Stimulated activated naive B cell treated with anti-CD40 and anti-IgM and Interleukin-4, amounts not matched to agents 10 μg/mL and 1 μg/mL and 100 μg/mL, for 72 hours (primary cell): ENCODE measurements around the gene NAIF1.
A peak's percentile ranks its signal among the peaks of the same experiment; 100 is the strongest.
"Not testable (repeated sequence)": the region's sequence is repeated elsewhere in the genome, so short reads cannot be mapped to it uniquely, and the experiment has no call there.

Experiments
- ATAC-seq, 2 donors: fragments of 150-1000 bp; cut with Tn5 transposase; replicated peaks; 2 replicates each; pipeline ENCODE4 v1.10.0; 2021; ENCODE audit warnings: moderate library complexity in 1 of 2
- DNase-seq: peaks from one replicate; pipeline ENCODE4 v3.0.0; 2021
- H3K27ac Mint-ChIP-seq: one replicate; pipeline ENCODE4 v1.8.0; 2022; ENCODE audit warnings: mild to moderate bottlenecking, mixed read lengths
- H3K27me3 Mint-ChIP-seq, 2 donors: one replicate each; pipeline ENCODE4 v1.8.0; 2022; ENCODE audit warnings: mixed read lengths in 2 of 2
- H3K36me3 Mint-ChIP-seq, 2 donors: one replicate each; pipeline ENCODE4 v1.8.0; 2022; ENCODE audit warnings: mixed read lengths in 2 of 2, mild to moderate bottlenecking in 1 of 2
- H3K4me1 Mint-ChIP-seq, 2 donors: one replicate each; pipeline ENCODE4 v1.8.0; 2022; ENCODE audit warnings: mixed read lengths in 2 of 2, mild to moderate bottlenecking in 1 of 2
- H3K4me3 Mint-ChIP-seq, 2 donors: one replicate each; pipeline ENCODE4 v1.8.0; 2022; ENCODE audit warnings: mild to moderate bottlenecking in 2 of 2, mixed read lengths in 2 of 2, moderate library complexity in 1 of 2
- H3K9me3 Mint-ChIP-seq, 2 donors: one replicate each; pipeline ENCODE4 v1.8.0; 2022; ENCODE audit warnings: mixed read lengths in 2 of 2, mild to moderate bottlenecking in 1 of 2

Gene NAIF1, protein sequence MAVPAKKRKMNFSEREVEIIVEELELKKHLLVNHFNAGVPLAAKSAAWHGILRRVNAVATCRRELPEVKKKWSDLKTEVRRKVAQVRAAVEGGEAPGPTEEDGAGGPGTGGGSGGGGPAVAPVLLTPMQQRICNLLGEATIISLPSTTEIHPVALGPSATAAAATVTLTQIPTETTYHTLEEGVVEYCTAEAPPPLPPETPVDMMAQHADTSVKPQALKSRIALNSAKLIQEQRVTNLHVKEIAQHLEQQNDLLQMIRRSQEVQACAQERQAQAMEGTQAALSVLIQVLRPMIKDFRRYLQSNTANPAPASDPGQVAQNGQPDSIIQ

DNA sequence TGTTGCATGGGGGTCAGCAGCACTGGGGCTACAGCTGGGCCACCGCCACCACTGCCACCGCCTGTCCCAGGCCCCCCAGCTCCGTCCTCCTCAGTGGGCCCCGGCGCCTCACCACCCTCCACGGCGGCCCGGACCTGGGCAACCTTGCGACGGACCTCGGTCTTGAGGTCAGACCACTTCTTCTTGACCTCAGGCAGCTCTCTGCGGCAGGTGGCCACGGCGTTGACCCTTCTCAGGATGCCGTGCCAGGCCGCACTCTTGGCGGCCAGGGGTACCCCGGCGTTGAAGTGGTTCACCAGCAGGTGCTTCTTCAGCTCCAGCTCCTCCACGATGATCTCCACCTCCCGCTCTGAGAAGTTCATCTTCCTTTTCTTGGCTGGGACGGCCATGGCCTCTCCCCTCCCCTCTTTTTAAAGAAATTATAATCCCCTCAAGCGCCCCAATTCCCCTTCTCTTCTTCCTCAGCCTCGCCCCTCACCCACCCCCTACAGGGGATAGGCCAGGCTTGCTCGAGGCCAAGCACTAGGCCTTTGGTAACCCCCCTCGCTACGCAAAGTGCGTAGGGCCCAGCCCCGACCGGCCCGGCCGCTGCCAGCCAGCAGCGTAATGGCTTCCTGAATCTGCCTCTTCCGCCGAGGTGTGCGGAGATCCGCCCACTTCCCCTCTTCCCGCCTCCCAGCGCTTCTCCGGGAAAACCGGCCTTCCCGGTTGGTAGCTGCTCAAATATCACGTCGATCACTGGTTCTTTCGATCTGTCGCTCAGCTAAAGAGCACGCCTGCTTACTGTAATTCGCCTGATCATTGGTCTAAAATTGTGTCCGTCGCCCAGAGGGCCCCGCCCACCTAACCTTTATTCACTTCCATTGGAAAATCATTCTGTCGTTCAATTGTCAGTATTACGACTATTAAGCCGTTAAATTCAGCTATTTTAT lies at the start of gene NAIF1:
Gene NAIF1, minus strand, starts transcription at position 608 of the 932 bp plus-strand sequence. Its CDS starts 219 bp downstream, at position 389.
- Mint-ChIP-seq H3K9me3 (no peaks in the 10 kb centered on the region), H3K4me3 (peak within 1 kb of the TSS; percentile 97 to 99), H3K36me3 (peaks cover 19 to 31% of the 10 kb centered on the region in 2 donors), H3K27ac (no peak within 1 kb of the TSS), H3K4me1 (peaks cover 36 to 53% of the 10 kb centered on the region in 2 donors), H3K27me3 (no peaks in the 10 kb centered on the region)
- ATAC-seq (peak; percentile 75 to 77), DNase-seq (peak; percentile 97)

DNA sequence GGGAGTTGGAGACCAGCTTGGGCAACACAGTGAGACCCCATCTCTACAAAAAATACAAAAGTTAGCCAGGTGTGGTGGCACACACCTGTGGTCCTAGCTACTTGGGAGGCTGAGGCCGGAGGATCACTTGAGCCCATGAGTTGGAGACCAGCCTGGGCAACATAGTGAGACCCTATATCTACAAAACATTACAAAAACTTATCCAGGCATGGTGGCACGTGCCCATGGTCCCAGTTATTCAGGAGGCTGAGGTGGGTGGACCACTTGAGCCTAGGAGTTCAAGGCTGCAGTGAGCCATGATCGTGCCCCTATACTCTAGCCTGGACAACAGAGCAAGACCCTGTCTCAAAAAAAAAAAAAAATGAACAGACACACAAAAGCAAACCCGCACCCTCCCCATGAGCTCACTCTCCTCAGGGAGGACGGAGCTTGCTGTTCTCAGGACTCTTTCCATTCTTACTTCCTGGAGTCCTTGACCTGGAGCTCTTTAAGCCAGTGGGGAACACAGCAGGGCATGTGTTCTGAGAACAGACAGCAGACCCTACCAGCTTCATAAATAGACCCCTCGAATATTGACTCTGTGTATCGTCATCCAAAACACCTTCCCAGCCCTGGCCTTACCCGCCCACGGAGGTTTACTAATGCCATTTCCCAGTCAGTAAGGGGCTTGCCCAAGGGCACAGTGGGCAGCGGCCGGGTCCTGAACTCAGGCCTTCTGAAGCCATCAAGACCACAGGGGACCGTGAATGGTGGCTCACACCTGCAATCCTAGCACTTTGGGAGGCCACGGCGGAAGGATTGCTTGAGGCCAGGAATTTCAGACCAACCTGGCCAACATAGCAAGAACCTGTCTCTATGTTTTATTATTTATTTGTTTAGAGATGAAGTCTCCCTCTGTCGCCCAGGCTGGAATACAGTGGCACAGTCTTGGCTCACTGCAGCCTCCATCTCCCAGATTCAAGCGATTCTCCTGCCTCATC lies 49.3 kb upstream of the NAIF1 start:
- Mint-ChIP-seq H3K9me3 (no peaks in the 10 kb centered on the region), H3K36me3 (peaks cover 33 to 47% of the 10 kb centered on the region in 2 donors), H3K27me3 (no peaks in the 10 kb centered on the region), H3K4me1 (peaks cover 36 to 49% of the 10 kb centered on the region in 2 donors), H3K4me3 (peak overlapping the region; percentile 58 to 59), H3K27ac (peak overlapping the region; percentile 98)
- DNase-seq (no peak), ATAC-seq (no peak)

DNA sequence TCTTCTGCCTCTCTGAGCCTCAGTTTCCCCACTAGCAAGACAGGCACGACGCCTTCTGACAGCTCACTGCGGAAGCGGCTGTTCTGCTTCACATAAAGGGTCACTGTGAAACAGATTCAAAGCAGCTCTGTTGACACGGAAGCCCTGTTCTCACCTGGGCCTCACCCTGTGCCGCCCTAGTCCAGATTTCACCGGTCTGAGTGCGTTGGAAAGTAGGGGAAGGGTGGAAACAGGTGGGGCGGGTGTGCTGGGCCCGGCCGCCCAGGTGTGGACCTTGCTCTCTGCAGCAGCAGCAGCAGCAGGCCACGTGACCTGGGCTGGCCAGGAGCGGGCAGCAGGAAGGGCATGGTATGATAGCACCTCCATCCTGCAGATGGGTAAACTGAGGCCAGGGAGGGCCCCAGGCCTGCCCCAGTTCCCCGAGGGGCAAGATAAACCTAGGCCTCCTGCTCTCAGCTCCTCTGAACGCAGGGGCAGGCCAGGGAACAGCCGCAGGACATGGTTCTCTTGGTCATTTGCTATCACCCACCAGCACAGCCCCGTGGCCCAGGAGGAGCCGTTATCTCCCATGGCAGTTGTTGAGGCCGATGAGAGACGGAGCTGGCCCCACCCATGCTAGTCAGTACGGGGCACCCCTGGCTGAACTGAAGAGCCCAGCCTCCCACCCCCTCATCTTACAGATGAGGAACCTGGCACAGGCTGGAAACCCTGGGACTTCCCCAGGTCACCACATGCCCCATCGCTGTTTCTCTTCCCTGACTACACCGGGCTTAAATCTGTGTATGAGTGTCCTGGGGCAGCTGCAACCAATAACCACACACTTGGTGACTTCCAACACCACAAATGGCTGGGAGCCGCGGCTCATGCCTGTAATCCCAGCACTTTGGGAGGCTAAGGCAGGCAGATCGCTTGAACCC lies 48.3 kb upstream of the NAIF1 start:
- ATAC-seq: peak; percentile 94 to 96
- Mint-ChIP-seq H3K9me3 (no peaks in the 10 kb centered on the region), H3K36me3 (peaks cover 31 to 51% of the 10 kb centered on the region in 2 donors), H3K27ac (peak overlapping the region; percentile 98), H3K4me1 (peaks cover 38 to 49% of the 10 kb centered on the region in 2 donors), H3K27me3 (no peaks in the 10 kb centered on the region), H3K4me3 (peak overlapping the region; percentile 58 to 59)
- peak; percentile 89 for DNase-seq

DNA sequence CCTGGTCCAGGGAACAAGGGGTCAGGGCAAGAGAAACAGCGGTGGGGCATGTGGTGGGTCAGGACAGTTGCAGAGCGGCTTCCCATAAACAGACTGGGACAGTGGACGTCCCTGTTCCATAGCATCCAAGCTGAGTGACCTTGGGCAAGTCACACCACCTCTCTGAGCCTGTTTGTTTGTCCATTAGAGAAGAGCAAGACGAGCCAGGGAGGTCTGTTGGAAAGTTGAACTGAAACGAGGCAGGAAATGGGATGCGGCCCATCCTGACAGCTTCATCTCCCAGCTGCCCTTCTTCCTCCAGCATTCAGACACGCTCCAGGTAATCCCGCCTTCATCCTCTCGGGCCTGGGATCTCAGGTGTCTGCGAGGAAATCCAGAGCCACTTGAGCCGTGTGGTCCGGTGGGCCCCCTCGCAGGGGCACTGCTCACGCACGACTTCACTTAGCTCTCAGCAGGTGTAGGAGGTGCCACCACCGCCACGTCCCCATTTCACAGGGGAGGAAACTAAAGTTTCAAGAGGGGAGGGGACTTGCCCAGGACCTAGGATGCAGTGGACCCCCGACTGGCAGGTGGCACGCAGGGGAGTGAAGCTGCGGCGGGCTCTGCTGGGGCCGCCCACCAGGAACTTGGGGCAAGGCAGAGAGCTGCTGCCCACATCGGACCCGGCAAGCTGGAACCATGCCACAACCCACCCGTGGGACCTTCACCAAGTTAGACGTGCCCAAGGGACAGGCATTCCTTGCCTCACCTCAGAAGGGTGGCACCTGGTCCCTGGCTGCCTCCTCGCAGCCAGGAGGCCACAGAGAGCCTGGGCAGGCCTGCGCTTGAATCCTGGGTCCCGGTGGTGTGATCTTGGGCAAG lies 47.4 kb upstream of the NAIF1 start:
- Mint-ChIP-seq H3K27me3 (no peaks in the 10 kb centered on the region), H3K27ac (peak overlapping the region; percentile 98), H3K9me3 (no peaks in the 10 kb centered on the region), H3K4me3 (peak overlapping the region; percentile 14 to 21), H3K4me1 (peaks cover 41 to 53% of the 10 kb centered on the region in 2 donors), H3K36me3 (peaks cover 32 to 54% of the 10 kb centered on the region in 2 donors)
- no peak for ATAC-seq
- no peak for DNase-seq

DNA sequence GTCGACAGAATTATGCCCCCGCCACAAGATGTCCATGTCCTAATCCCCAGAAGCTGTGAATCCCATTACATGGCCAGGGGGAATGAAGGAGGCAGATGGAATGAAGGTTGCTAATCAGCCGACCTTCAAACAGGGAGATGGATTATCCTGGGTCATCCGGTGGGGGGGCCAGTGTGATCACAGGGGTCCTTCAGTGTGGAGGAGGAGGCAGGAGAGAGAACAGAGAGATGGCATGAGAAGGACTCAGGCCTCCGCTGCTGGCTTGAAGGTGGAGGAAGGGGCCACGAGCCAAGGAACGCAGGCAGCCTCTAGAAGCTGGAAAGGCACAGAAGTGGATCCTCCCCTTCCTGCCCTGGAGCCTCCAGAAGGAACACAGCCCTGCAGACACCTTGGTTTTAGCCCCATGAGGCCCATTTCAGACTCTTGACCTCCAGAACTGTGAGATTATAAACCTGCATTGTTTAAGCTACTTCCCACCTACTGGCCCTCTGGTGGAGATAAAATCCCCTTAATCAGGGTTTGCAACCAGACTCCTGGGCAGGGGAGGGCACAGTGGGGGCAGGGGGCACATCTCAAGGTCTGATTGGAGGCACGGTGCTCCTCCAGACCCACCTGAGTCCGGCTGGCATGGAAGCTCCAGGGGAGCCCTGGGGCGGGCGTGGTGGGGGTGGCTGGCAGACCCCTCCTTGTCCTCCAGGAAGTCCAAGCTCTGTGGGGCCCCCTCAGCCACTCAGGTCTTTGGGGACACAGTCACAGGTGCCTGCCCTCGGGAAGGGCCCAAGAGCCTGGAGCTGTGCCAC lies 46.6 kb upstream of the NAIF1 start:
- no peak for DNase-seq
- H3K4me1 Mint-ChIP-seq: peaks cover 42 to 55% of the 10 kb centered on the region in 2 donors
- H3K9me3 Mint-ChIP-seq: no peaks in the 10 kb centered on the region
- H3K4me3 Mint-ChIP-seq: no peak overlapping the region
- no peak for ATAC-seq
- peak overlapping the region; percentile 78 for H3K27ac Mint-ChIP-seq
- no peaks in the 10 kb centered on the region for H3K27me3 Mint-ChIP-seq
- peaks cover 34 to 56% of the 10 kb centered on the region in 2 donors for H3K36me3 Mint-ChIP-seq

DNA sequence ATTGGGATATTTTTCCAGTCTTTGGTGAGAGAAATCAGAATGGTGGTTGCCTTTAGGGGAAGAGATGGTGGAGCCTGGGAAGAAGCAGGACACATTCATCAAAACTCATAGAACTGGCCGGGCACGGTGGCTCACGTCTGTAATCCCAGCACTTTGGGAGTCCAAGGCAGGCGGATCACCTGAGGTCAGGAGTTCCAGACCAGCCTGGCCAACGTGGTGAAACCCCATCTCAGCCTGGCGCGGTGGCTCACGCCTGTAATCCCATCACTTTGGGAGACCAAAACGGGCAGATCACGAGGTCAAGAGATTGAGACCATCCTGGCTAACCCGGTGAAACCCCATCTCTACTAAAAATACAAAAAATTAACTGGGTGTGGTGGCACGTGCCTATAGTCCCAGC lies 44.6 kb upstream of the NAIF1 start:
- H3K9me3 Mint-ChIP-seq, H3K4me3 Mint-ChIP-seq, H3K27me3 Mint-ChIP-seq, DNase-seq, ATAC-seq: not testable (repeated sequence)
- Mint-ChIP-seq H3K36me3 (peaks cover 41 to 65% of the 10 kb centered on the region in 2 donors), H3K4me1 (peaks cover 32 to 40% of the 10 kb centered on the region in 2 donors), H3K27ac (peak overlapping the region; percentile 65)

DNA sequence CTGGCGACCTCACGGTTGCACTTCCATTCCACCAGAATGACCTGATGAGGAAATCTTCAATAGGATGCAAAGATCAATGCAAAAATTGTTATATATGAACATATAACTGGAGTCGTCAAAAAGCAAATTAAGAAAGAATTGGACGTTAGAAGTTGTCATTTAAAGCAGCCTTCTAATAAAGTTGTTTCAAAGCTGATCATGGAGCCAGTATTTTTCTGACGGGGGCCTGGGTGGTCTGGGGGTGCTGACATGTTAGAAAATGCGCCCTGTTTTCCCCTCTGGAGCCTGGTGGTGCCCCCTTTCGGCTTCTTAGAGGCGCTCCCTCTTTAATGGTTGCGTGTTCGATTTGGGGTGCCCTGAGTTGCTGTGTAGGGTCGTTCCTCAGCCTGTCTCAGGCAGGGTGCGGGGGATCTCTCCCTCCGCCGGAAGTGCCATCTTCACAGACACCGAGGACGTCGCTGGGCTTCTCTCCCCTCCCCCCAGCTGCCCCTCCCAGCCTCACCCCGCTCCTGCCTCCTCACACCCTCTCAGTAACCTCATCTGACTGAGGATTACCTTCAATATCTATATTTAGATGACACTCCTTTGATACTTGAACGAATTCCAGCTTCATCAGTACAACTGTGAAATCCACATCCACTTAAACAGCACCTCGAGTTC lies 42.1 kb upstream of the NAIF1 start:
- peaks cover 43 to 64% of the 10 kb centered on the region in 2 donors for H3K36me3 Mint-ChIP-seq
- H3K4me1 Mint-ChIP-seq: peaks cover 10 to 15% of the 10 kb centered on the region in 2 donors
- H3K27ac Mint-ChIP-seq: peak overlapping the region; percentile 1
- H3K27me3 Mint-ChIP-seq: no peaks in the 10 kb centered on the region
- no peaks in the 10 kb centered on the region for H3K9me3 Mint-ChIP-seq
- DNase-seq: no peak
- no peak overlapping the region for H3K4me3 Mint-ChIP-seq
- no peak for ATAC-seq

DNA sequence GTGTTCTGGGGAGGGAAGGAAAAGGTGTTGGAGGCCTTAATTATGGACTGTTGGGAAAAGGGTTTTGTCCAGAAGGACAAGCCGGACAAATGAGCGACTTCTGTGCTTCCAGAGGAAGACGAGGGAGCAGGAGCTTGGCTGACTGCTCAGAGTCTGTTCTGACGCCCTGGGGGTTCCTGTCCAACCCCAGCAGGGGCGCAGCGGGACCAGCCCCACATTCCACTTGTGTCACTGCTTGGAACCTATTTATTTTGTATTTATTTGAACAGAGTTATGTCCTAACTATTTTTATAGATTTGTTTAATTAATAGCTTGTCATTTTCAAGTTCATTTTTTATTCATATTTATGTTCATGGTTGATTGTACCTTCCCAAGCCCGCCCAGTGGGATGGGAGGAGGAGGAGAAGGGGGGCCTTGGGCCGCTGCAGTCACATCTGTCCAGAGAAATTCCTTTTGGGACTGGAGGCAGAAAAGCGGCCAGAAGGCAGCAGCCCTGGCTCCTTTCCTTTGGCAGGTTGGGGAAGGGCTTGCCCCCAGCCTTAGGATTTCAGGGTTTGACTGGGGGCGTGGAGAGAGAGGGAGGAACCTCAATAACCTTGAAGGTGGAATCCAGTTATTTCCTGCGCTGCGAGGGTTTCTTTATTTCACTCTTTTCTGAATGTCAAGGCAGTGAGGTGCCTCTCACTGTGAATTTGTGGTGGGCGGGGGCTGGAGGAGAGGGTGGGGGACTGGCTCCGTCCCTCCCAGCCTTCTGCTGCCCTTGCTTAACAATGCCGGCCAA lies 41.3 kb upstream of the NAIF1 start:
- no peaks in the 10 kb centered on the region for H3K27me3 Mint-ChIP-seq
- no peak for ATAC-seq
- peaks cover 11 to 12% of the 10 kb centered on the region in 2 donors for H3K4me1 Mint-ChIP-seq
- DNase-seq: no peak
- peak overlapping the region; percentile 80 for H3K27ac Mint-ChIP-seq
- peaks cover 41 to 64% of the 10 kb centered on the region in 2 donors for H3K36me3 Mint-ChIP-seq
- H3K9me3 Mint-ChIP-seq: no peaks in the 10 kb centered on the region
- no peak overlapping the region for H3K4me3 Mint-ChIP-seq

DNA sequence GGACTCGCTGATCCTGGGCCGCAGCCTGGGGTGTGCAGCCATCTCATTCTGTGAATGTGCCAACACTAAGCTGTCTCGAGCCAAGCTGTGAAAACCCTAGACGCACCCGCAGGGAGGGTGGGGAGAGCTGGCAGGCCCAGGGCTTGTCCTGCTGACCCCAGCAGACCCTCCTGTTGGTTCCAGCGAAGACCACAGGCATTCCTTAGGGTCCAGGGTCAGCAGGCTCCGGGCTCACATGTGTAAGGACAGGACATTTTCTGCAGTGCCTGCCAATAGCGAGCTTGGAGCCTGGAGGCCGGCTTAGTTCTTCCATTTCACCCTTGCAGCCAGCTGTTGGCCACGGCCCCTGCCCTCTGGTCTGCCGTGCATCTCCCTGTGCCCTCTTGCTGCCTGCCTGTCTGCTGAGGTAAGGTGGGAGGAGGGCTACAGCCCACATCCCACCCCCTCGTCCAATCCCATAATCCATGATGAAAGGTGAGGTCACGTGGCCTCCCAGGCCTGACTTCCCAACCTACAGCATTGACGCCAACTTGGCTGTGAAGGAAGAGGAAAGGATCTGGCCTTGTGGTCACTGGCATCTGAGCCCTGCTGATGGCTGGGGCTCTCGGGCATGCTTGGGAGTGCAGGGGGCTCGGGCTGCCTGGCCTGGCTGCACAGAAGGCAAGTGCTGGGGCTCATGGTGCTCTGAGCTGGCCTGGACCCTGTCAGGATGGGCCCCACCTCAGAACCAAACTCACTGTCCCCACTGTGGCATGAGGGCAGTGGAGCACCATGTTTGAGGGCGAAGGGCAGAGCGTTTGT lies 40.5 kb upstream of the NAIF1 start:
- DNase-seq (no peak), ATAC-seq (no peak)
- H3K4me1 Mint-ChIP-seq: peaks cover 16 to 17% of the 10 kb centered on the region in 2 donors
- H3K9me3 Mint-ChIP-seq: no peaks in the 10 kb centered on the region
- peaks cover 39 to 62% of the 10 kb centered on the region in 2 donors for H3K36me3 Mint-ChIP-seq
- H3K27ac Mint-ChIP-seq: peak overlapping the region; percentile 80
- no peaks in the 10 kb centered on the region for H3K27me3 Mint-ChIP-seq
- H3K4me3 Mint-ChIP-seq: peak overlapping the region in 1 of 2 donors; percentile 60

DNA sequence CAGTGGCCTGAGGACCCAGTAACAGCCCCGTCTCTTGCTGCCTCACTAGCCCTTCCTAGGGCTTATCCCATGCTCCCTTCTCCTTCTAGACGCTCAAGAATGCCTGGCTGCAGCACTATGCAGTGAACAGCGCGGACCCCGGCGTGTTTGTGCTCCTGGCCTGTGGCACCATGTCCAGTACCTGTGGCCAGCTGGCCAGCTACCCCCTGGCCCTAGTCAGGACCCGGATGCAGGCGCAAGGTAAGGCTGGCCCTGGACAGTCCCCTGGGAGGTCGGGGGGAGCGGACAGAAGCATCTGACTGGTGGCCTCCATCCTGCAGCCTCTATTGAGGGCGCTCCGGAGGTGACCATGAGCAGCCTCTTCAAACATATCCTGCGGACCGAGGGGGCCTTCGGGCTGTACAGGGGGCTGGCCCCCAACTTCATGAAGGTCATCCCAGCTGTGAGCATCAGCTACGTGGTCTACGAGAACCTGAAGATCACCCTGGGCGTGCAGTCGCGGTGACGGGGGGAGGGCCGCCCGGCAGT lies 39.9 kb upstream of the NAIF1 start:
- Mint-ChIP-seq H3K36me3 (peaks cover 44 to 68% of the 10 kb centered on the region in 2 donors), H3K27me3 (no peaks in the 10 kb centered on the region), H3K27ac (peak overlapping the region; percentile 79), H3K4me3 (no peak overlapping the region), H3K4me1 (peaks cover 21% of the 10 kb centered on the region in 2 donors), H3K9me3 (no peaks in the 10 kb centered on the region)
- DNase-seq (no peak), ATAC-seq (peak in 1 of 2 donors; percentile 11)
